GM13976 (cell line): Measurements from ENCODE around the gene KIFBP.
A peak's percentile ranks its signal among the peaks of the same experiment; 100 is the strongest.
"Not testable (repeated sequence)": the region's sequence is repeated elsewhere in the genome, so short reads cannot be mapped to it uniquely, and the experiment has no call there.

Experiments
- DNase-seq: peaks from one replicate; pipeline ENCODE4 v3.0.0; 2012; ENCODE audit warnings: low spot score
- CTCF ChIP-seq: IDR thresholded peaks from 2 replicates; pipeline ENCODE4 v1.5.1; 2012; ENCODE audit warnings: borderline replicate concordance, mild to moderate bottlenecking; ENCODE audit not compliant: insufficient read depth; ENCODE audit errors: extremely low read depth, missing control alignments, control extremely low read depth
- in situ Hi-C: fragments of 300-500 bp; cut with MboI; formaldehyde crosslinking; loops from one replicate; pipeline ENCODE4 v1.12.0; 2022; ENCODE audit warnings: low sequenced_read_pairs, mixed read lengths, inconsistent platforms; ENCODE audit not compliant: unreplicated experiment

The KIFBP gene

DNA sequence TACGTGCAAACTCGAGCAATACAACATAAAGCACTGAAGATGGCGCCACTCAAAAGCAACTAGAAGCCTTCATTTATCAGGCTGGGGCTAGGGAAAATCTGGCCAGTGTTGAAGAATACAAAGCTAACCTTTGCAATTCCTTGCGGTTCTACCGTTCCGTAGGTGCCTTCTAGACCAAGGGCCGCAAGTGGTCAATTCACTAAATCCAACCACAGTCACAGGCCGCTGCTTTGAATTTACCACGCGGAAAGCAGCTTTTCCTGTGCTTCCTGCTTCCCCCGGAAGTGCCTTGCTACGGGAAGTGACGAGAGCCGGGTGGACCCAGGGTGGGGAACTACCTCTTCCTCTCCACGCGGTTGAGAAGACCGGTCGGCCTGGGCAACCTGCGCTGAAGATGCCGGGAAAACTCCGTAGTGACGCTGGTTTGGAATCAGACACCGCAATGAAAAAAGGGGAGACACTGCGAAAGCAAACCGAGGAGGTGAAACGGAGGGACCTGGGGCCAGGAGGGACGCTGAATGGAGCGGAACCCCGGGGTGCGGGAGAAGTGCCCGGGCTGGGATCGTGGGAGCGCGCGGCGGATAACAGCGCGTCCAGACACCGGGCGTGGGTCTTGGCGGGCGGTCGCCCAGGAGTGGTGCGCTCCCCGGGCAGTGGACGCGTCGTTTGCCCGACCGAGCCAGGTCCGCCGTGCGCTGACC, 32.6 kb upstream of the KIFBP start, which contains the start of gene DDX21:
TSS of gene DDX21 (plus strand) at position 339 of the 701 bp plus-strand sequence. CDS start at position 395, 56 bp downstream.
- in situ Hi-C loops: no loop called here
- TF ChIP-seq CTCF: peak; percentile 38
- peak; percentile 92 for DNase-seq

DNA sequence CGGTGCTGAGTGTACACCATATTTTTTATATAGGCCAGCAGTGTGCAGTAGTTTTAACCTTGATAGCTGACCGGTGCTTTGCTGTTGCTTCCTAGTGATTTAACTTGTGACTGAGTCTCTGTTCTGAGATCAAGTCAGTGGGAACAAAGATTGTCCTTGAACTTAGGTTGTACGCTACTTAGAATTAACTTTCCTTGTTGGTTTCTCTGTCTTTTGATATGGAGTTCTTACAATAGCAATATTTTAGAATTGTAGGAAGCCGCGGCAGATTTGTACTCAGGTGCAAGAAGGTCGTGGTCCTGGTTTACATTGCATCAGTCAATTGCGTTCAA, 31.4 kb upstream of the KIFBP start:
- TF ChIP-seq CTCF: no peak
- DNase-seq: no peak
- in situ Hi-C loops: no loop called here

- in situ Hi-C loops: no loop called here
- TF ChIP-seq CTCF: no peak
- DNase-seq: no peak
Measured at GRCh38 chr10:68957654-68958053, 30.9 kb upstream of the KIFBP start.

GRCh38 chr10:68959695-68960527, 28.7 kb upstream of the KIFBP start:
- TF ChIP-seq CTCF: no peak
- no peak for DNase-seq
- in situ Hi-C loops: no loop called here

DNA sequence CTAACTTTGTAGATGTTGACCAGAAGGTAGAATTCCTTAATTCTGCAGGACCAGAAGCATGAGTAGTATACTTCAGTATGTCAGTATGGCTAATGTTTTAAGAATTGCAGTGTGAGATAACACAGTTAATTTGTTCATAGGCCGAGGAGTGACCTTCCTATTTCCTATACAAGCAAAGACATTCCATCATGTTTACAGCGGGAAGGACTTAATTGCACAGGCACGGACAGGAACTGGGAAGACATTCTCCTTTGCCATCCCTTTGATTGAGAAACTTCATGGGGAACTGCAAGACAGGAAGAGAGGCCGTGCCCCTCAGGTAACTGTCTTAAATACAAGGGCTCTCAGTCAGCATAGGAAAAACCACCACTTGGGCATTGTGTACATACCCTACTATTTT, 25.5 kb upstream of the KIFBP start:
- in situ Hi-C loops: no loop called here
- no peak for DNase-seq
- no peak for TF ChIP-seq CTCF

- no peak for TF ChIP-seq CTCF
- DNase-seq: no peak
- in situ Hi-C loops: no loop called here
Measured at GRCh38 chr10:68973975-68974374, 14.6 kb upstream of the KIFBP start.

- in situ Hi-C loops, DNase-seq: not testable (repeated sequence)
Measured at GRCh38 chr10:68975936-68976473, 12.6 kb upstream of the KIFBP start.

GRCh38 chr10:68979738-68980137, 8.9 kb upstream of the KIFBP start:
- DNase-seq, in situ Hi-C loops: not testable (repeated sequence)
